ENCODE measurements around the gene RPS6KA6. TPM values are rescaled to one million over a fixed set of nuclear protein-coding genes. Genes with fewer than 3 reads are reported as not detected.

The RPS6KA6 gene
- total RNA-seq: under 1 TPM; 0.09 to 0.12 TPM

- DNase-seq (peak; percentile 6), ATAC-seq (no peak)
- POLR2A ChIA-PET: no interaction called here
- Mint-ChIP-seq H3K27me3 (peaks cover 28% of the 10 kb centered on the region), H3K36me3 (ENCODE audit: low read depth) (peaks cover 1% of the 10 kb centered on the region), H3K4me1 (peaks cover 4% of the 10 kb centered on the region), H3K9me3 (ENCODE audit: low read depth) (peaks cover 5% of the 10 kb centered on the region), H3K27ac (no peak within 1 kb of the TSS), H3K4me3 (peak within 1 kb of the TSS; percentile 52)
- intact Hi-C loops (cut with DNase I, micrococcal nuclease): no loop called here
- CTCF ChIA-PET: no interaction called here
Observed at GRCh38 chrX:84187533-84188319, at the start of gene RPS6KA6. Gene RPS6KA6 (minus strand): TSS chrX:84188199. CDS start chrX:84187899, 300 bp downstream.

GRCh38 chrX:84224741-84225140 is 36.7 kb upstream of the RPS6KA6 start:
- Mint-ChIP-seq H3K27ac (no peak overlapping the region), H3K4me3 (no peak overlapping the region), H3K9me3 (ENCODE audit: low read depth) (no peaks in the 10 kb centered on the region), H3K4me1 (no peaks in the 10 kb centered on the region), H3K36me3 (ENCODE audit: low read depth) (no peaks in the 10 kb centered on the region), H3K27me3 (no peaks in the 10 kb centered on the region)
- intact Hi-C loops (cut with DNase I, micrococcal nuclease): no loop called here
- DNase-seq (no peak), ATAC-seq (no peak)
- ChIA-PET CTCF (no interaction called here), POLR2A (no interaction called here)

- ChIA-PET POLR2A (no interaction called here), CTCF (no interaction called here)
- no peak overlapping the region for H3K4me3 Mint-ChIP-seq
- no peaks in the 10 kb centered on the region for H3K9me3 Mint-ChIP-seq (ENCODE audit: low read depth)
- H3K27ac Mint-ChIP-seq: no peak overlapping the region
- no peaks in the 10 kb centered on the region for H3K27me3 Mint-ChIP-seq
- intact Hi-C loops (cut with DNase I, micrococcal nuclease): no loop called here
- DNase-seq: no peak
- no peaks in the 10 kb centered on the region for H3K36me3 Mint-ChIP-seq (ENCODE audit: low read depth)
- no peaks in the 10 kb centered on the region for H3K4me1 Mint-ChIP-seq
- no peak for ATAC-seq
Observed at GRCh38 chrX:84223261-84223660, 35.3 kb upstream of the RPS6KA6 start.

GRCh38 chrX:84221181-84221580 is 33.2 kb upstream of the RPS6KA6 start:
- DNase-seq (no peak), ATAC-seq (no peak)
- H3K27ac Mint-ChIP-seq: no peak overlapping the region
- no peaks in the 10 kb centered on the region for H3K9me3 Mint-ChIP-seq (ENCODE audit: low read depth)
- intact Hi-C loops (cut with DNase I, micrococcal nuclease): no loop called here
- no peak overlapping the region for H3K4me3 Mint-ChIP-seq
- H3K4me1 Mint-ChIP-seq: no peaks in the 10 kb centered on the region
- ChIA-PET CTCF (no interaction called here), POLR2A (no interaction called here)
- H3K36me3 Mint-ChIP-seq (ENCODE audit: low read depth): no peaks in the 10 kb centered on the region
- no peaks in the 10 kb centered on the region for H3K27me3 Mint-ChIP-seq

DNA sequence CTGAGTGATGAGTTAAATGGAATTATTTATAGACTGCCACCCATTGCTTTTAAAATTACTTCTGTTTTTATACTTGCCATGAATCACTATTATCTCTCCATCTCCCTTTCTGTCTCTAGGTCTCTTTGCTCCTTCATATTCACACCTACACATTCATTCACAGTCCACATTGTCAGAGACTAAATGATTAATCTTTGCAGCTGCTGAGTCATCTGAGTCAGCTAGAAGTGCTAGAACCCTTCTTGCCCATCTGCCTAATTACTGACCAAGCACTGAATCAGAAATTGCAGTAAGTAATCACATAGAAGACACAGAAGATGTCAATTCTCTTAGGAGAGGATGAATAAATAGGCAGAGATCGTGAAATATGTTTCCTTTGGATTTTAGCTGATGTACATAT is 31.6 kb upstream of the RPS6KA6 start:
- ChIA-PET CTCF (no interaction called here), POLR2A (no interaction called here)
- Mint-ChIP-seq H3K4me1 (no peaks in the 10 kb centered on the region), H3K9me3 (ENCODE audit: low read depth) (no peaks in the 10 kb centered on the region), H3K4me3 (no peak overlapping the region), H3K27me3 (no peaks in the 10 kb centered on the region), H3K27ac (no peak overlapping the region), H3K36me3 (ENCODE audit: low read depth) (no peaks in the 10 kb centered on the region)
- ATAC-seq: no peak
- intact Hi-C loops (cut with DNase I, micrococcal nuclease): no loop called here
- no peak for DNase-seq

DNA sequence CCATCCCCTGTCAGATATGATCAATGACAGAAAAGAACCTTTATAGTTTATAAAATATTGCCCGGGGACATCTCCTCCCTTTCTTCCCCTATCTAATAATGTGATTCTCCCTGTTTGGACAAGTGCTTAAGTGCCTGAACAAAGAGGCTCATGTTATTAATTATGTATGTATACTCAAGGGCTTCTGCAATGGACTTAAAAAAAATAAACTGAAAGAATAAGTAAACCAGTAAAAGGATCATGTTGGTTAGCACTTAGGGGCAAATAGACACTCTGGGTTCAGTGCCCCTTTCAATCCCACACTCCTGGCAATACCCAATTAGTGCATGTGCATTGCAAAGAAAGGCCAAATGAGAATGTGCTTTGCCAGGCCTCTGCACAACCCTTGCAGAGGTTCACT is 30.7 kb upstream of the RPS6KA6 start:
- H3K4me3 Mint-ChIP-seq: no peak overlapping the region
- POLR2A ChIA-PET: no interaction called here
- no peak for DNase-seq
- no peak for ATAC-seq
- H3K36me3 Mint-ChIP-seq (ENCODE audit: low read depth): no peaks in the 10 kb centered on the region
- H3K27me3 Mint-ChIP-seq: no peaks in the 10 kb centered on the region
- no peaks in the 10 kb centered on the region for H3K9me3 Mint-ChIP-seq (ENCODE audit: low read depth)
- intact Hi-C loops (cut with DNase I, micrococcal nuclease): no loop called here
- CTCF ChIA-PET: no interaction called here
- H3K4me1 Mint-ChIP-seq: no peaks in the 10 kb centered on the region
- no peak overlapping the region for H3K27ac Mint-ChIP-seq

- no peaks in the 10 kb centered on the region for H3K4me1 Mint-ChIP-seq
- H3K36me3 Mint-ChIP-seq (ENCODE audit: low read depth): no peaks in the 10 kb centered on the region
- no peak for DNase-seq
- ChIA-PET CTCF (no interaction called here), POLR2A (no interaction called here)
- intact Hi-C loops (cut with DNase I, micrococcal nuclease): no loop called here
- H3K27ac Mint-ChIP-seq: no peak overlapping the region
- no peaks in the 10 kb centered on the region for H3K27me3 Mint-ChIP-seq
- no peak overlapping the region for H3K4me3 Mint-ChIP-seq
- ATAC-seq: no peak
- H3K9me3 Mint-ChIP-seq (ENCODE audit: low read depth): no peaks in the 10 kb centered on the region
Observed at GRCh38 chrX:84216881-84217280, 28.9 kb upstream of the RPS6KA6 start.

GRCh38 chrX:84216406-84216805 is 28.4 kb upstream of the RPS6KA6 start:
- ATAC-seq (no peak), DNase-seq (no peak)
- H3K36me3 Mint-ChIP-seq (ENCODE audit: low read depth): no peaks in the 10 kb centered on the region
- H3K4me3 Mint-ChIP-seq: no peak overlapping the region
- ChIA-PET CTCF (no interaction called here), POLR2A (no interaction called here)
- H3K4me1 Mint-ChIP-seq: no peaks in the 10 kb centered on the region
- H3K27me3 Mint-ChIP-seq: no peaks in the 10 kb centered on the region
- H3K27ac Mint-ChIP-seq: no peak overlapping the region
- intact Hi-C loops (cut with DNase I, micrococcal nuclease): no loop called here
- no peaks in the 10 kb centered on the region for H3K9me3 Mint-ChIP-seq (ENCODE audit: low read depth)

DNA sequence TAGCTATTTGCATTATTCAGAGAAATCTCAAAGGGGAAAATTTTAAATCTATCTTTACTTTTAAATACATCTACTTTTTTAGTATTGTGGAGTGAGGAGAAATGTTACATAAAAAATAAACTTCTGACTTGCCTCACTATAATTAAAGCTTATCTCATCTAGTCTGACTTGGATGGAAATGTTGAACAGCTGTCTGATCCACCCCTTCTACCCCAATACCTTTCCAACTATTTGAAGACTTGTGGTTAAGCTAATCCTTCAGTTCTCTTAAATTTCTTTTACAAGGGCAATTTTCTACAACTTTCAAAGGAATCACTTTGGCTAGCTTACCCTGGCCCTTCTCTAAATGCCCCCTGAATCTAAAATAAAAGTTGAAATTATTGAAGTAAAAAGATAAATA is 17.3 kb upstream of the RPS6KA6 start:
- H3K9me3 Mint-ChIP-seq (ENCODE audit: low read depth): no peaks in the 10 kb centered on the region
- H3K4me1 Mint-ChIP-seq: no peaks in the 10 kb centered on the region
- no peak overlapping the region for H3K4me3 Mint-ChIP-seq
- intact Hi-C loops (cut with DNase I, micrococcal nuclease): no loop called here
- no peak for ATAC-seq
- DNase-seq: no peak
- CTCF ChIA-PET: no interaction called here
- POLR2A ChIA-PET: no interaction called here
- H3K36me3 Mint-ChIP-seq (ENCODE audit: low read depth): no peaks in the 10 kb centered on the region
- H3K27me3 Mint-ChIP-seq: no peaks in the 10 kb centered on the region
- no peak overlapping the region for H3K27ac Mint-ChIP-seq

DNA sequence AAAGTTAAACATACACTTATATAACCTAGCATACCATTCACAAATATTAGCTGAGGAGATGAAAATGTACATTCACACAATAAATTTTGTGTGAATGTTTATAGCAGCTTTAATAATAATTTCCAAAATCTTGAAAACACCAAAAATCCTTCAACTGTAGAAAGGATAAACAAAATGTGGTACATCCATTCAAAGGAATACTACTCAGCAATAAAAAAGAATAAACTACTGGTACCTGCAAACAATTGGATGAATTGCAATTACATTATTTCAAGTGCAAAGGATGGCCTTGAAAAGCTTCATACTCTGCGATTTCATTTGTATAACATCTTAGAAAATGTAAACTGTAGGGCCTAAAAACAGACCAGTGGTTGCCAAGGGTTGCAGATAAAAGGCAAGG is 11.7 kb upstream of the RPS6KA6 start:
- intact Hi-C loops (cut with DNase I, micrococcal nuclease): no loop called here
- no peak for DNase-seq
- POLR2A ChIA-PET: no interaction called here
- Mint-ChIP-seq H3K27me3 (no peaks in the 10 kb centered on the region), H3K9me3 (ENCODE audit: low read depth) (no peaks in the 10 kb centered on the region), H3K36me3 (ENCODE audit: low read depth) (no peaks in the 10 kb centered on the region), H3K4me3 (no peak overlapping the region), H3K27ac (no peak overlapping the region), H3K4me1 (no peaks in the 10 kb centered on the region)
- no peak for ATAC-seq
- CTCF ChIA-PET: no interaction called here

DNA sequence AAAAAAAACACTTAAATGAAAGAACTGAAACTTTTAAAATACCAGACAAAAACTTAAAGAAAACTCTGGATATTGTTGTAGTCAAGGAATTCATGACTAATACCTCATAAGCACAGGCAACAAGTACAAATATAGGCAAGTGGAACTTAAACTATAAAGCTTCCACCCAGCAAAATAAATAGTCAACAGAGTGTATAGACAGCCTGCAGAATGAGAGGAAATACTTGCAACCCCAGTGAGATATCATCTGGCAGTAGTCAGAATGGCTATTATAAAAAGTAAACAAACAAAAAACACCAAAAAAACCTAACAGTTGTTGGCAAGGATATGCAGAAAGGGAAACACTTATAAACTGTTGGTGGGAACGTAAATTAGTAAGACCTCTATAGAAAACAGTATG is 9.6 kb upstream of the RPS6KA6 start:
- no peak for ATAC-seq

GRCh38 chrX:84192006-84192405 is 4.0 kb upstream of the RPS6KA6 start:
- ChIA-PET CTCF (no interaction called here), POLR2A (no interaction called here)
- Mint-ChIP-seq H3K4me3 (no peak overlapping the region), H3K36me3 (ENCODE audit: low read depth) (peaks cover 1% of the 10 kb centered on the region), H3K4me1 (peaks cover under 1% of the 10 kb centered on the region), H3K9me3 (ENCODE audit: low read depth) (peaks cover 7% of the 10 kb centered on the region), H3K27ac (no peak overlapping the region), H3K27me3 (peaks cover 13% of the 10 kb centered on the region)
- no peak for ATAC-seq
- no peak for DNase-seq
- intact Hi-C loops (cut with DNase I, micrococcal nuclease): no loop called here

More for the DNA sequence above, 9.6 kb upstream of the RPS6KA6 start:
- peaks cover 2% of the 10 kb centered on the region for H3K9me3 Mint-ChIP-seq (ENCODE audit: low read depth)
- no peak overlapping the region for H3K27ac Mint-ChIP-seq
- no peaks in the 10 kb centered on the region for H3K27me3 Mint-ChIP-seq
- H3K36me3 Mint-ChIP-seq (ENCODE audit: low read depth): no peaks in the 10 kb centered on the region
- ChIA-PET POLR2A (no interaction called here), CTCF (no interaction called here)
- intact Hi-C loops (cut with DNase I, micrococcal nuclease): no loop called here
- H3K4me3 Mint-ChIP-seq: no peak overlapping the region
- no peaks in the 10 kb centered on the region for H3K4me1 Mint-ChIP-seq
- DNase-seq: no peak

GRCh38 chrX:84189125-84189524 is 1.1 kb upstream of the RPS6KA6 start:
- POLR2A ChIA-PET: no interaction called here
- CTCF ChIA-PET: no interaction called here
- Mint-ChIP-seq H3K4me1 (peaks cover 4% of the 10 kb centered on the region), H3K36me3 (ENCODE audit: low read depth) (peaks cover 1% of the 10 kb centered on the region), H3K9me3 (ENCODE audit: low read depth) (peaks cover 7% of the 10 kb centered on the region), H3K4me3 (no peak overlapping the region), H3K27me3 (peaks cover 22% of the 10 kb centered on the region), H3K27ac (no peak overlapping the region)
- no peak for DNase-seq
- no peak for ATAC-seq
- intact Hi-C loops (cut with DNase I, micrococcal nuclease): no loop called here

Data from activated CD4-positive, alpha-beta T cell treated with anti-CD3 and anti-CD28 coated beads for 36 hours (primary cell).